Suprapubic skin (tissue), 4 donors: ENCODE results near the gene SMC4. TPM values are rescaled to one million over a fixed set of nuclear protein-coding genes. Genes with fewer than 3 reads are reported as not detected.

ENCODE experiments used
- DNase-seq, 2 donors: peaks; one replicate each; pipeline ENCODE4 v3.0.0-alpha.2; 2019; ENCODE audit warnings: low spot score in 2 of 2
- H3K27ac ChIP-seq: fragments of 200-600 bp; sonication (generic); one replicate; pipeline ENCODE4 v1.5.1; 2019
- H3K27me3 ChIP-seq: fragments of 200-600 bp; sonication (generic); one replicate; pipeline ENCODE4 v1.5.1; 2019
- H3K36me3 ChIP-seq: fragments of 200-600 bp; sonication (generic); one replicate; pipeline ENCODE4 v1.5.1; 2019
- H3K4me1 ChIP-seq: fragments of 200-600 bp; sonication (generic); one replicate; pipeline ENCODE4 v1.5.1; 2019
- H3K4me3 ChIP-seq: fragments of 200-600 bp; sonication (generic); one replicate; pipeline ENCODE4 v1.5.1; 2019; ENCODE audit warnings: mild to moderate bottlenecking
- H3K9me3 ChIP-seq: fragments of 200-600 bp; sonication (generic); one replicate; pipeline ENCODE4 v1.5.1; 2019
- EP300 ChIP-seq: sonication (generic); formaldehyde crosslinking; IDR thresholded peaks from one replicate; pipeline ENCODE4 v1.6.1; 2017; ENCODE audit warnings: antibody characterized with exemption
- POLR2A ChIP-seq, 2 donors: fragments of 450-650 bp; IDR thresholded peaks; one replicate each; pipeline ENCODE4 v1.6.1; 2017; ENCODE audit warnings: antibody characterized with exemption in 2 of 2, mild to moderate bottlenecking in 2 of 2, moderate library complexity in 2 of 2
- POLR2AphosphoS5 ChIP-seq, 3 donors: sonication (generic); formaldehyde crosslinking; IDR thresholded peaks; one replicate each; pipeline ENCODE4 v1.6.1; 2017; ENCODE audit warnings: antibody characterized with exemption in 3 of 3
- WGBS: methylation state at CpG from one replicate; pipeline ENCODE4 v1.1.5; 2018; 5-methylcytosine and 5-hydroxymethylcytosine counted together
- total RNA-seq, 4 donors: library from RNA; depleted of rRNA; stranded (reverse); fragments of >200 nt; gene quantifications; one replicate each; pipeline ENCODE4 v1.1.0, GENCODE V29; 2016
- TF ChIP-seq, protein P1 (sequence below), 2 donors: fragments of 200-600 bp in 1 of 2; fragments of 450-650 bp in 1 of 2; sonication (generic) in 1 of 2; IDR thresholded peaks; one replicate each; pipeline ENCODE4 v1.5.1; 2016 to 2019; ENCODE audit warnings: antibody characterized with exemption in 2 of 2, mild to moderate bottlenecking in 1 of 2, moderate library complexity in 1 of 2

SMC4 gene
- total RNA-seq, 4 donors from 2014 or later, result 26.7 to 97.3 (median 28.1) TPM

- WGBS, result 47% methylated on average over 11 of the region's 11 CpGs
- no peak for TF ChIP-seq EP300
Observed at GRCh38 chr3:160402221-160403027, 3.0 kb downstream of the SMC4 start.

GRCh38 chr3:160403028-160403545, 3.6 kb downstream of the SMC4 start:
- WGBS, result 64% methylated on average over 2 of the region's 2 CpGs
- Histone ChIP-seq H3K27ac (no peak overlapping the region), H3K27me3 (no peaks in the 10 kb centered on the region)

More at GRCh38 chr3:160402221-160403027, 3.0 kb downstream of the SMC4 start:
- Histone ChIP-seq H3K36me3 (peaks cover 5% of the 10 kb centered on the region), H3K9me3 (no peaks in the 10 kb centered on the region), H3K27ac (no peak overlapping the region), H3K4me3 (peak overlapping the region; percentile 68), H3K27me3 (no peaks in the 10 kb centered on the region), H3K4me1 (peaks cover 40% of the 10 kb centered on the region)
- DNase-seq, result no peak

DNA sequence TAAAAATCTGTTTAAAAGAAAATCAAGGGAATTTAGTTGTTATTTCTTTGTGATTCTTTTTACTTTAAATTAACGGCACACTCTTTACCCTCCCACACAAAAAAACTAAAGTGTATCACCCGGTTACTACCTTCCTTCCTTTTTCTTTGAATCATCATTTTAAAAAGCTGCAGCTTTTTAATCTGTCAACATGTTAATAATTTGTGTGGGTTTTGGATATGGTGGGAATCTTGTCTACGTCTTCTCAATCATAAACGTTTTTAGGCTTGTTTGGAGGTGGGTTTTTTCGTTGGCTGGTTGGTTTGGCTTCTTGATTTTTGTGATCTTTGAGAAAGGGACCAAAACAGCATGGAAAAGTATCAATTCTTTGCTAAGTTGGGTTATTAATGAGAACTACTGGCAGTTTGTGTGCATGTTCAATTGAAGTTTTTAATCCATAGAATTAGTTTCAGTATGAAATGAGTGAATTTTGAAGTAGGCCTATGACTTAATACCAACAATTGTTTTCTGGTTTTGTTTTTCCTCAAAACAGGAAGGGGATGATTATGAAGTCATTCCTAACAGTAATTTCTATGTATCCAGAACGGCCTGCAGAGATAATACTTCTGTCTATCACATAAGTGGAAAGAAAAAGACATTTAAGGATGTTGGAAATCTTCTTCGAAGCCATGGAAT, 4.5 kb downstream of the SMC4 start:
- H3K4me3 ChIP-seq, result no peak overlapping the region
- peaks cover 5% of the 10 kb centered on the region for H3K36me3 ChIP-seq
- 65% methylated on average over 7 of the region's 7 CpGs for WGBS
- H3K27ac ChIP-seq, result no peak overlapping the region
- peaks cover 31% of the 10 kb centered on the region for H3K4me1 ChIP-seq
- DNase-seq, result no peak
- no peaks in the 10 kb centered on the region for H3K9me3 ChIP-seq
- TF ChIP-seq EP300 (no peak), POLR2AphosphoS5 (IDR thresholded peaks at IDR 0.05) (no peak), POLR2A (IDR thresholded peaks at IDR 0.05) (no peak)
- TF ChIP-seq, protein P1, sequence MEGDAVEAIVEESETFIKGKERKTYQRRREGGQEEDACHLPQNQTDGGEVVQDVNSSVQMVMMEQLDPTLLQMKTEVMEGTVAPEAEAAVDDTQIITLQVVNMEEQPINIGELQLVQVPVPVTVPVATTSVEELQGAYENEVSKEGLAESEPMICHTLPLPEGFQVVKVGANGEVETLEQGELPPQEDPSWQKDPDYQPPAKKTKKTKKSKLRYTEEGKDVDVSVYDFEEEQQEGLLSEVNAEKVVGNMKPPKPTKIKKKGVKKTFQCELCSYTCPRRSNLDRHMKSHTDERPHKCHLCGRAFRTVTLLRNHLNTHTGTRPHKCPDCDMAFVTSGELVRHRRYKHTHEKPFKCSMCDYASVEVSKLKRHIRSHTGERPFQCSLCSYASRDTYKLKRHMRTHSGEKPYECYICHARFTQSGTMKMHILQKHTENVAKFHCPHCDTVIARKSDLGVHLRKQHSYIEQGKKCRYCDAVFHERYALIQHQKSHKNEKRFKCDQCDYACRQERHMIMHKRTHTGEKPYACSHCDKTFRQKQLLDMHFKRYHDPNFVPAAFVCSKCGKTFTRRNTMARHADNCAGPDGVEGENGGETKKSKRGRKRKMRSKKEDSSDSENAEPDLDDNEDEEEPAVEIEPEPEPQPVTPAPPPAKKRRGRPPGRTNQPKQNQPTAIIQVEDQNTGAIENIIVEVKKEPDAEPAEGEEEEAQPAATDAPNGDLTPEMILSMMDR (IDR thresholded peaks at IDR 0.05), result no peak
- no peaks in the 10 kb centered on the region for H3K27me3 ChIP-seq

More at GRCh38 chr3:160403028-160403545, 3.6 kb downstream of the SMC4 start:
- TF ChIP-seq EP300, result no peak
- no peak for TF ChIP-seq POLR2AphosphoS5 (IDR thresholded peaks at IDR 0.05)
- no peak for TF ChIP-seq POLR2A (IDR thresholded peaks at IDR 0.05)
- TF ChIP-seq, protein P1 (IDR thresholded peaks at IDR 0.05), result no peak
- peaks cover 37% of the 10 kb centered on the region for H3K4me1 ChIP-seq
- no peaks in the 10 kb centered on the region for H3K9me3 ChIP-seq
- H3K36me3 ChIP-seq, result peaks cover 5% of the 10 kb centered on the region
- H3K4me3 ChIP-seq, result peak overlapping the region; percentile 68
- no peak for DNase-seq

DNA sequence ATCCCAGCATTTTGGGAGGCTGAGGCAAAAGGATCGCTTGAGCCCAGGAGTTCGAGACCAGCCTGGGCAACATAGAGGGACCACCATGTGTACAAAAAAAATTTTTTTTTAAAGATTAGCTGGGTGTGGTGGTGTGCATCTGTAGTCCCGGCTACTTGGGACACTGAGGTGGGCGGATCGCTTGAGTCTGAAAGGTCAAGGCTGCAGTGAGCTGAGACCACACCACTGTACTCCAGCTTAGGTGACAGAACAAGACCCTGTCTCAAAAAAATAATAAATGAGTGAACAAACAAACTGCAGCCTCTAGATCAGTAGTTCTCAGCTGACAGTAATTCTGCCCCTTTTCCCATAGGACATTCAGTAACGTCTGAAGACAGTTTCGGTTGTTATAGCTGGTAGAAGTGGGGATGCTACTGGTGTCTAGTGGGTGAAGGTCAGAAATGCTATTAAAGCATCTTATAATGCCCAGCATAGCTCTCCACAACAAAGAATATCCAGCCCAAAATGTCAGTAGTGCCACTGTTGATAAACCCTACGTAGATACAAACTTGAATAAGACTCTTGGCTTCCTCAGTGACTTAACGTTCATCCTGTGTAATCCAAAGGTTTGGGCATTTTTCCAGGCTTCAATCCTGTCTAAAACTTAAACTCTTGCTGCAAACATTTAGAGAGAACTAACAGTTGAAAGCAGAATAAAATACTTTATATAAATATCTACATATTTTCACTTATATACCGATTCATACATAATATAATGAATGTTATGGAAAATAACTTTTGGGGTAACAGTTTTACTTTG, 10.6 kb downstream of the SMC4 start:
- Histone ChIP-seq H3K27me3 (no peaks in the 10 kb centered on the region), H3K36me3 (peaks cover 8% of the 10 kb centered on the region), H3K4me1 (no peaks in the 10 kb centered on the region), H3K27ac (no peak overlapping the region), H3K4me3 (no peak overlapping the region), H3K9me3 (no peaks in the 10 kb centered on the region)
- TF ChIP-seq, protein P1 (IDR thresholded peaks at IDR 0.05), result no peak
- TF ChIP-seq POLR2AphosphoS5 (IDR thresholded peaks at IDR 0.05) (no peak), POLR2A (IDR thresholded peaks at IDR 0.05) (no peak), EP300 (no peak)
- WGBS, result 83% methylated on average over 10 of the region's 10 CpGs
- no peak for DNase-seq

DNA sequence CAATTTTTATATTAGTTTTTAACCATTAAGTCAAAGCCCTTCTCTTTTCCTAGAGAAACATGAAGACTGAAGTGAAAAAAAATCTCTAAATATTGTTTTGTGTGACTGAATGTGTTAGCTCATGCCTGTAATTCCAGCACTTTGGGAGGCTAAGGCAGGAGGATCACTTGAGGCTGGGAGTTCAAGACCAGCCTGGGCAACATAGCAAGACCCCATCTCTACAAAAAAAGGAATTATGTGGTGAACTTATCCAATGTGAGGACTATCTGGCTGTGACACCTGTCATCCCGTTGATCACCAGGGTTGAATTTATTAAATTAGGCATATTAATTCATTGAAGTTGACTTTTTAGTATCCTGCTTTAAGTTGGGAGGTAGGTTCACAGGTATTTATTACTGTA, 13.0 kb downstream of the SMC4 start:
- Histone ChIP-seq H3K9me3 (no peaks in the 10 kb centered on the region), H3K27ac (no peak overlapping the region), H3K27me3 (no peaks in the 10 kb centered on the region), H3K36me3 (peaks cover 23% of the 10 kb centered on the region), H3K4me3 (no peak overlapping the region), H3K4me1 (no peaks in the 10 kb centered on the region)
- no peak for DNase-seq
- no peak for TF ChIP-seq EP300
- no peak for TF ChIP-seq POLR2A (IDR thresholded peaks at IDR 0.05)
- no peak for TF ChIP-seq POLR2AphosphoS5 (IDR thresholded peaks at IDR 0.05)
- TF ChIP-seq, protein P1 (IDR thresholded peaks at IDR 0.05), result no peak
- 90% methylated on average over 1 of the region's 1 CpG for WGBS
